ENCODE results near the gene FERMT1.

DNA sequence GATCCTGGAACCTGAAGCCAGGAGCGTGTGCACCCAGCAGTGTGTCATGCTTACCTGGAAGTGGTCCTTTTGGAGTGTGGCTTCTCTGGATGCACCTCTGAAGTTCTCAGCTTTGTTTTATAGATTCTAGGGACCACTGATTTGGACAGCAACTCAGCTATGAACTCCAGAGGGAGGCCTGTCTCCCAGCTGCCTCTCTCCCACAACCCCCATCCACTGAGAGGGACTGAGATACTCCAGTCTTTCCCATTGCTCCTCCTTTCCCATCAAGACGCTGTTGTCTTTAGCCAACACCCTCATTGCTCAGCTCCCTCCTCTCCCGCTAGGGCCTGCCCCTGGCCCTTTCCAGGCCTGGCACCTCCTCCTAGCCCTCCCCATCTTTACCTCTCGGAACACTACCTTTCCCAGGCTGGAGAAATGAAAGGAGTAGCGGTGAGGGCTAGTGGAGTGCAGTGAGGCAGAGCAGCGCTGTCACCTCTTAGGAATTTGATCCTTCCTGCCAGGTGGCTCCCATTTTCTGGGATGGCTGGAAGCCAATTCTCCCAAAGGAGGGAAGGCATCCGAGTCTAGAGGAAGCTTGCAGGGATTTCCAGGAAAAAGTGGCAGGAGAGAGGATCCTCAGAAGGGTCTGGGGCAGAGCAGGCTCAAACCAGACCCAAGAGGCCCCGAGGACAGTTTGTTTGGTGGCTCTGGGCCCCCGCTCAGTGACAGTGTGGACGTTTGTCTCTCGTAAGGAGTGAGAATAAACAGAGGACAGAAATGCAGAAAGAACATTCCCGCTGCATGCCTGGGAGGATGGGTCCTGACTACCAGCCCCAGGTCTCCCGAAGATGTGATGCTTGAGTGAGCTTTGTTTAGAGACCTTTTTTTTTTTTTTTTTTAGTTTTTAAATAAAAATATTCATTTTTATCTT, 68.8 kb downstream of the FERMT1 start, which contains the start of gene LRRN4:
- TF ChIP-seq, protein P1, sequence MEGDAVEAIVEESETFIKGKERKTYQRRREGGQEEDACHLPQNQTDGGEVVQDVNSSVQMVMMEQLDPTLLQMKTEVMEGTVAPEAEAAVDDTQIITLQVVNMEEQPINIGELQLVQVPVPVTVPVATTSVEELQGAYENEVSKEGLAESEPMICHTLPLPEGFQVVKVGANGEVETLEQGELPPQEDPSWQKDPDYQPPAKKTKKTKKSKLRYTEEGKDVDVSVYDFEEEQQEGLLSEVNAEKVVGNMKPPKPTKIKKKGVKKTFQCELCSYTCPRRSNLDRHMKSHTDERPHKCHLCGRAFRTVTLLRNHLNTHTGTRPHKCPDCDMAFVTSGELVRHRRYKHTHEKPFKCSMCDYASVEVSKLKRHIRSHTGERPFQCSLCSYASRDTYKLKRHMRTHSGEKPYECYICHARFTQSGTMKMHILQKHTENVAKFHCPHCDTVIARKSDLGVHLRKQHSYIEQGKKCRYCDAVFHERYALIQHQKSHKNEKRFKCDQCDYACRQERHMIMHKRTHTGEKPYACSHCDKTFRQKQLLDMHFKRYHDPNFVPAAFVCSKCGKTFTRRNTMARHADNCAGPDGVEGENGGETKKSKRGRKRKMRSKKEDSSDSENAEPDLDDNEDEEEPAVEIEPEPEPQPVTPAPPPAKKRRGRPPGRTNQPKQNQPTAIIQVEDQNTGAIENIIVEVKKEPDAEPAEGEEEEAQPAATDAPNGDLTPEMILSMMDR (IDR thresholded peaks at IDR 0.05; ENCODE audit: low read length): no peak
- no peak for TF ChIP-seq EZH2phosphoT487 (IDR thresholded peaks at IDR 0.05; ENCODE audit: low read length)
- TF ChIP-seq EZH2 (optimal IDR thresholded peaks at IDR 0.05; ENCODE audit: low read depth, low read length): no peak
